ENCODE results near the gene SMPD2.

The SMPD2 gene

DNA sequence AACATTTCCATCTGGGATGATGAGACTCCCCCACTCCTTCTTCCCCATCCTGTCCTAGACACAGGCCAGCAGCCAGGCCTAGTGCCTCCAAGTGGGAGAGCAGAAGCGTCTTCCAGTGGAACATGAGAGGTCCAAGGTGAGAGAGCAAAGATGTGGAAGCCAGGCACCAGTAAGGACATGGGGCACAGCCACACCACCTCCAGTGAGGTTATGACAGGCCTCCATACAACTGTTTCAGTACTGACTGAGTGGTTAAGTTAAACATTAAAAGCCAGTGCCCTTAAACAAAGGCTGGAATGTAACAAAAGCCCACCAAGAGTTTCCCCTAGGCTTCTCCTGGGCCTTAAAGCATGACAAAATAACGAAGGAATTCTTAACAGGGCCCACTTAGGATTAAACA, 37.2 kb downstream of the SMPD2 start:
- Histone ChIP-seq H3K27ac (replicated peaks) (no peak overlapping the region), H3K4me3 (replicated peaks; ENCODE audit: insufficient read depth, low read length) (no peak overlapping the region), H3K27me3 (ENCODE audit: insufficient read depth, poor library complexity, severe bottlenecking) (no peaks in the 10 kb centered on the region)
- TF ChIP-seq, protein P1, sequence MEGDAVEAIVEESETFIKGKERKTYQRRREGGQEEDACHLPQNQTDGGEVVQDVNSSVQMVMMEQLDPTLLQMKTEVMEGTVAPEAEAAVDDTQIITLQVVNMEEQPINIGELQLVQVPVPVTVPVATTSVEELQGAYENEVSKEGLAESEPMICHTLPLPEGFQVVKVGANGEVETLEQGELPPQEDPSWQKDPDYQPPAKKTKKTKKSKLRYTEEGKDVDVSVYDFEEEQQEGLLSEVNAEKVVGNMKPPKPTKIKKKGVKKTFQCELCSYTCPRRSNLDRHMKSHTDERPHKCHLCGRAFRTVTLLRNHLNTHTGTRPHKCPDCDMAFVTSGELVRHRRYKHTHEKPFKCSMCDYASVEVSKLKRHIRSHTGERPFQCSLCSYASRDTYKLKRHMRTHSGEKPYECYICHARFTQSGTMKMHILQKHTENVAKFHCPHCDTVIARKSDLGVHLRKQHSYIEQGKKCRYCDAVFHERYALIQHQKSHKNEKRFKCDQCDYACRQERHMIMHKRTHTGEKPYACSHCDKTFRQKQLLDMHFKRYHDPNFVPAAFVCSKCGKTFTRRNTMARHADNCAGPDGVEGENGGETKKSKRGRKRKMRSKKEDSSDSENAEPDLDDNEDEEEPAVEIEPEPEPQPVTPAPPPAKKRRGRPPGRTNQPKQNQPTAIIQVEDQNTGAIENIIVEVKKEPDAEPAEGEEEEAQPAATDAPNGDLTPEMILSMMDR (IDR thresholded peaks at IDR 0.05; ENCODE audit: insufficient read depth, low read length) = no peak
- TF ChIP-seq SPI1 (IDR thresholded peaks at IDR 0.05; ENCODE audit: borderline replicate concordance, low read depth) (no peak), POLR2AphosphoS5 (IDR thresholded peaks at IDR 0.05; ENCODE audit: low read depth) (no peak), GABPA (IDR thresholded peaks at IDR 0.05; ENCODE audit: low read depth) (no peak)
- TF ChIP-seq, protein P2, sequence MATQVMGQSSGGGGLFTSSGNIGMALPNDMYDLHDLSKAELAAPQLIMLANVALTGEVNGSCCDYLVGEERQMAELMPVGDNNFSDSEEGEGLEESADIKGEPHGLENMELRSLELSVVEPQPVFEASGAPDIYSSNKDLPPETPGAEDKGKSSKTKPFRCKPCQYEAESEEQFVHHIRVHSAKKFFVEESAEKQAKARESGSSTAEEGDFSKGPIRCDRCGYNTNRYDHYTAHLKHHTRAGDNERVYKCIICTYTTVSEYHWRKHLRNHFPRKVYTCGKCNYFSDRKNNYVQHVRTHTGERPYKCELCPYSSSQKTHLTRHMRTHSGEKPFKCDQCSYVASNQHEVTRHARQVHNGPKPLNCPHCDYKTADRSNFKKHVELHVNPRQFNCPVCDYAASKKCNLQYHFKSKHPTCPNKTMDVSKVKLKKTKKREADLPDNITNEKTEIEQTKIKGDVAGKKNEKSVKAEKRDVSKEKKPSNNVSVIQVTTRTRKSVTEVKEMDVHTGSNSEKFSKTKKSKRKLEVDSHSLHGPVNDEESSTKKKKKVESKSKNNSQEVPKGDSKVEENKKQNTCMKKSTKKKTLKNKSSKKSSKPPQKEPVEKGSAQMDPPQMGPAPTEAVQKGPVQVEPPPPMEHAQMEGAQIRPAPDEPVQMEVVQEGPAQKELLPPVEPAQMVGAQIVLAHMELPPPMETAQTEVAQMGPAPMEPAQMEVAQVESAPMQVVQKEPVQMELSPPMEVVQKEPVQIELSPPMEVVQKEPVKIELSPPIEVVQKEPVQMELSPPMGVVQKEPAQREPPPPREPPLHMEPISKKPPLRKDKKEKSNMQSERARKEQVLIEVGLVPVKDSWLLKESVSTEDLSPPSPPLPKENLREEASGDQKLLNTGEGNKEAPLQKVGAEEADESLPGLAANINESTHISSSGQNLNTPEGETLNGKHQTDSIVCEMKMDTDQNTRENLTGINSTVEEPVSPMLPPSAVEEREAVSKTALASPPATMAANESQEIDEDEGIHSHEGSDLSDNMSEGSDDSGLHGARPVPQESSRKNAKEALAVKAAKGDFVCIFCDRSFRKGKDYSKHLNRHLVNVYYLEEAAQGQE (IDR thresholded peaks at IDR 0.05; ENCODE audit: insufficient replicate concordance, low read depth) = no peak
- no peak for DNase-seq (ENCODE audit: low read depth in 1 of 2, low spot score in 1 of 2)

DNA sequence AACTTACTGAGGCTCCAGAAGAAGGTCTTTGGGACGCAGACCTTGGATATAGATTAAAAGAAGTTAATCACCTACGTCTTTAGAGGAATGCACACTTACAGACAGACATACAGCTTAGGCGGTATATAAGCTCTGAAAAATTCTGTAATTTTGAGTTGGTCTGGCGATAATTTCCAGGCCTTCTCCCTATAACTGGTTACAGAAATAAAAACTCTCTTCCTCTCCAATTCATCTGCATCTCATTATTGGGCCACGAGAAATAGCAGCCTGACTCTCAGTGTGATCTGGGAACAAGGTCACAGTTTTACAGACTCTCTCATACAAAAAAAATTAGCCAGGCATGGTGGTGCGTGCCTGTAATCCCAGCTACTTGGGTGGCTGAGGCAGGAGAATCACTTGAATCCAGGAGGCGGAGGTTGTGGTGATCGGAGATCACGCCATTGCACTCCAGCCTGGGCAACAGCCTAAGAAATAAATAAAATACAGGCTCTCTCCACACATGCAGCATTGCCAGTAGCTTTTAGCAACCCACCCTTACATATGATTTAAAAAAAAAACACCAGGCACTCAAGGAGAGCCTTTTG, 37.8 kb downstream of the SMPD2 start:
- no peaks in the 10 kb centered on the region for H3K27me3 ChIP-seq (ENCODE audit: insufficient read depth, poor library complexity, severe bottlenecking)
- no peak overlapping the region for H3K27ac ChIP-seq (replicated peaks)
- no peak for DNase-seq (ENCODE audit: low read depth in 1 of 2, low spot score in 1 of 2)
- H3K4me3 ChIP-seq (replicated peaks; ENCODE audit: insufficient read depth, low read length) = no peak overlapping the region
- TF ChIP-seq, protein P2 (IDR thresholded peaks at IDR 0.05; ENCODE audit: insufficient replicate concordance, low read depth) = no peak
- TF ChIP-seq SPI1 (IDR thresholded peaks at IDR 0.05; ENCODE audit: borderline replicate concordance, low read depth) (no peak), POLR2AphosphoS5 (IDR thresholded peaks at IDR 0.05; ENCODE audit: low read depth) (no peak), GABPA (IDR thresholded peaks at IDR 0.05; ENCODE audit: low read depth) (no peak)
- TF ChIP-seq, protein P1 (IDR thresholded peaks at IDR 0.05; ENCODE audit: insufficient read depth, low read length) = no peak

DNA sequence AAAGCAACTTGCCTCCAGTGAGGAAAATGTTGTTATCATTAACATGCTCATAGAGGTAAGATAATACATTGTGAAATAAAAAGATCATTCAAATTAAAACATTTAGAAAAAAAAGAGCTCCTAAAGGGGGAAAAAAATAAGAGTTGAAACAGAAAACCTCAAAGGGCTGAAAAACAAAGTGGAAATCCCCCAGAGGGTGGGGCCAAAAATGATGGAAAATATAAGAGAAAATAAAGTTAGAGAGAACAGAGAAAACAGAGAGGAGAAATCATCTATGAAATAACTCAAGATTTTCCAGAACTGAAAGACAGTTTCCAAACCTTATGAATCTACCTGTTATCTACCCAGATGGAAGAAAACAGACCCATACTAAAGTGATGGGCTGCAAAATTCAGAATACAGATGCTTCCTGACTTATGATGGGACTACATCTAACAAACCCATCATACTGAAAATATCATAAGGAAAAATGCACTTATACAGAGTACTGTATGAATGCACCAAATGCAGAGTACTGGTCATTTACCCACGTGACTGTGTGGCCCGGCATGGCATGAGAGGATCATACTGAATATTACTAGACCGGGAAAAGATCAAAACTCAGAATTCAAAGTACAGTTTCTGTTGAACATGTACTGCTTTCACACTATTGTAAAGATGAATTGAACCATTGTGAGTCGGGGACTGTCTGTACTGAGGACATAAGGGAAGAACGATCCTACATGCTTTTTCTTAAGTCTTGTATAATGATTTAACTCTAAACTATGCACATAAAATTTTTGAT, 38.5 kb downstream of the SMPD2 start:
- DNase-seq (ENCODE audit: low read depth in 1 of 2, low spot score in 1 of 2) = no peak
- TF ChIP-seq GABPA (IDR thresholded peaks at IDR 0.05; ENCODE audit: low read depth) (no peak), POLR2AphosphoS5 (IDR thresholded peaks at IDR 0.05; ENCODE audit: low read depth) (no peak), SPI1 (IDR thresholded peaks at IDR 0.05; ENCODE audit: borderline replicate concordance, low read depth) (no peak)
- TF ChIP-seq, protein P1 (IDR thresholded peaks at IDR 0.05; ENCODE audit: insufficient read depth, low read length) = no peak
- TF ChIP-seq, protein P2 (IDR thresholded peaks at IDR 0.05; ENCODE audit: insufficient replicate concordance, low read depth) = no peak
- no peak overlapping the region for H3K27ac ChIP-seq (replicated peaks)
- no peak overlapping the region for H3K4me3 ChIP-seq (replicated peaks; ENCODE audit: insufficient read depth, low read length)
- H3K27me3 ChIP-seq (ENCODE audit: insufficient read depth, poor library complexity, severe bottlenecking) = no peaks in the 10 kb centered on the region

Data from HL-60 (cell line).